ACC112 (cell line): Measurements from ENCODE around the gene PCBP2.

Experiments used
- H2AFZ ChIP-seq: fragments of 200-600 bp; sonication (generic); one replicate; pipeline ENCODE4 v1.6.0; 2017; ENCODE audit warnings: antibody characterized with exemption, low read length; ENCODE audit not compliant: unreplicated experiment
- H3K27ac ChIP-seq: fragments of 200-600 bp; sonication (generic); 2 replicates; pipeline ENCODE4 v1.5.1; 2014; ENCODE audit warnings: low read depth, mild to moderate bottlenecking, antibody characterized with exemption, low read length, moderate library complexity
- H3K27me3 ChIP-seq: fragments of 200-600 bp; sonication (generic); 2 replicates; pipeline ENCODE4 v1.6.1; 2014; ENCODE audit warnings: mild to moderate bottlenecking, antibody characterized with exemption, low read length, moderate library complexity, mixed read lengths; ENCODE audit not compliant: insufficient read depth
- H3K36me3 ChIP-seq: fragments of 200-600 bp; sonication (generic); 2 replicates; pipeline ENCODE4 v1.6.1; 2016; ENCODE audit warnings: mild to moderate bottlenecking, antibody characterized with exemption, low read length, moderate library complexity, mixed read lengths; ENCODE audit not compliant: insufficient read depth
- H3K4me1 ChIP-seq: fragments of 200-600 bp; sonication (generic); one replicate; pipeline ENCODE4 v1.6.1; 2016; ENCODE audit warnings: low read length, mixed read lengths; ENCODE audit not compliant: insufficient read depth, unreplicated experiment, control insufficient read depth
- H3K4me3 ChIP-seq: fragments of 200-600 bp; sonication (generic); 2 replicates; pipeline ENCODE4 v1.5.1; 2014; ENCODE audit warnings: mild to moderate bottlenecking, low read depth, low read length
- H3K79me2 ChIP-seq: fragments of 200-600 bp; sonication (generic); one replicate; pipeline ENCODE4 v1.6.0; 2016; ENCODE audit warnings: low read length; ENCODE audit not compliant: control insufficient read depth, unreplicated experiment, insufficient read depth

Gene PCBP2

GRCh38 chr12:53513712-53514410 lies 62.0 kb downstream of the PCBP2 start:
- no peak overlapping the region for H3K27ac ChIP-seq
- H3K79me2 ChIP-seq = no peaks in the 10 kb centered on the region
- no peak overlapping the region for H2AFZ ChIP-seq
- peaks cover 37% of the 10 kb centered on the region; the same call in 1 of the 2 replicates for H3K36me3 ChIP-seq
- H3K4me3 ChIP-seq = no peak overlapping the region
- no peaks in the 10 kb centered on the region for H3K4me1 ChIP-seq
- no peaks in the 10 kb centered on the region for H3K27me3 ChIP-seq

GRCh38 chr12:53514628-53515290 lies 62.9 kb downstream of the PCBP2 start:
- H3K4me3 ChIP-seq = no peak overlapping the region
- no peaks in the 10 kb centered on the region for H3K4me1 ChIP-seq
- H2AFZ ChIP-seq = no peak overlapping the region
- peaks cover 40% of the 10 kb centered on the region; the same call in 1 of the 2 replicates for H3K36me3 ChIP-seq
- no peak overlapping the region for H3K27ac ChIP-seq
- H3K79me2 ChIP-seq = no peaks in the 10 kb centered on the region
- H3K27me3 ChIP-seq = no peaks in the 10 kb centered on the region

- Histone ChIP-seq H3K36me3 (peaks cover 40% of the 10 kb centered on the region; the same call in 1 of the 2 replicates), H2AFZ (no peak overlapping the region), H3K79me2 (no peaks in the 10 kb centered on the region), H3K27me3 (no peaks in the 10 kb centered on the region), H3K27ac (no peak overlapping the region), H3K4me1 (no peaks in the 10 kb centered on the region), H3K4me3 (no peak overlapping the region)
Observed at GRCh38 chr12:53515291-53515680, 63.4 kb downstream of the PCBP2 start.

- H3K4me1 ChIP-seq = no peaks in the 10 kb centered on the region
- no peak overlapping the region for H3K4me3 ChIP-seq
- no peaks in the 10 kb centered on the region for H3K79me2 ChIP-seq
- no peak overlapping the region for H2AFZ ChIP-seq
- H3K27ac ChIP-seq = no peak overlapping the region
- no peaks in the 10 kb centered on the region for H3K27me3 ChIP-seq
- H3K36me3 ChIP-seq = peaks cover 40% of the 10 kb centered on the region; the same call in 1 of the 2 replicates
Observed at GRCh38 chr12:53516758-53517455, 65.0 kb downstream of the PCBP2 start.

GRCh38 chr12:53518381-53518780 lies 66.5 kb downstream of the PCBP2 start:
- Histone ChIP-seq H3K79me2 (no peaks in the 10 kb centered on the region), H3K36me3 (peaks cover 35% of the 10 kb centered on the region), H2AFZ (no peak overlapping the region), H3K4me1 (no peaks in the 10 kb centered on the region), H3K4me3 (no peak overlapping the region), H3K27ac (no peak overlapping the region), H3K27me3 (no peaks in the 10 kb centered on the region)

- Histone ChIP-seq H3K4me3 (no peak overlapping the region), H3K79me2 (no peaks in the 10 kb centered on the region), H3K27ac (no peak overlapping the region), H2AFZ (no peak overlapping the region), H3K4me1 (no peaks in the 10 kb centered on the region), H3K27me3 (no peaks in the 10 kb centered on the region), H3K36me3 (peaks cover 3% of the 10 kb centered on the region)
Observed at GRCh38 chr12:53523131-53523530, 71.2 kb downstream of the PCBP2 start.

GRCh38 chr12:53524476-53524875 lies 72.6 kb downstream of the PCBP2 start:
- no peak overlapping the region for H3K27ac ChIP-seq
- H3K4me3 ChIP-seq = no peak overlapping the region
- H3K79me2 ChIP-seq = no peaks in the 10 kb centered on the region
- H3K4me1 ChIP-seq = no peaks in the 10 kb centered on the region
- H3K36me3 ChIP-seq = no peaks in the 10 kb centered on the region; the same call in none of the 2 replicates
- no peak overlapping the region for H2AFZ ChIP-seq
- no peaks in the 10 kb centered on the region for H3K27me3 ChIP-seq

GRCh38 chr12:53530061-53530460 lies 78.2 kb downstream of the PCBP2 start:
- Histone ChIP-seq H3K27me3 (no peaks in the 10 kb centered on the region), H3K27ac (no peak overlapping the region), H2AFZ (no peak overlapping the region), H3K4me1 (no peaks in the 10 kb centered on the region), H3K4me3 (no peak overlapping the region), H3K79me2 (no peaks in the 10 kb centered on the region), H3K36me3 (peaks cover 27% of the 10 kb centered on the region)
